Activated CD4-positive, alpha-beta T cell treated with anti-CD3 and anti-CD28 coated beads, Interleukin-2, amount 10 ng/mL, durations not matched to agents 7 days and 5 days (primary cell): Measurements from ENCODE around the gene ZNF208. TPM values are rescaled to one million over a fixed set of nuclear protein-coding genes. Genes with fewer than 3 reads are reported as not detected.

ENCODE experiments used
- total RNA-seq, 2 experiments: library from RNA; stranded (reverse); gene quantifications; one replicate each; pipeline ENCODE4 v1.2.3, GENCODE V29; 2021

Gene ZNF208
- total RNA-seq, 2 experiments from 2014 or later, result 0.57 to 0.73 TPM

Other genes starting within 250 kb of the ZNF208 start
- gene ZNF100, start 243.4 kb downstream of the ZNF208 start, total RNA-seq, result 10 to 100 TPM; 27.1 to 27.5 TPM
- 10 to 100 TPM; 29.6 to 34.6 TPM for gene ZNF43, start 174.8 kb downstream of the ZNF208 start, total RNA-seq
- gene ZNF257, start 41.5 kb upstream of the ZNF208 start, total RNA-seq, result 10 to 100 TPM; 13.3 to 13.7 TPM
- gene ZNF676, start 186.0 kb upstream of the ZNF208 start, total RNA-seq, result not detected